GM21737 (cell line): ENCODE data around the gene PNPLA5.
"Not testable (repeated sequence)": the region's sequence is repeated elsewhere in the genome, so short reads cannot be mapped to it uniquely, and the experiment has no call there.

Experiments
- ATAC-seq: cut with Tn5 transposase; IDR thresholded peaks from one replicate; pipeline ENCODE4 v1.9.1; 2021; ENCODE audit warnings: mild to moderate bottlenecking, moderate library complexity; ENCODE audit not compliant: unreplicated experiment

Gene PNPLA5

GRCh38 chr22:43881091-43882061 is 10.4 kb downstream of the PNPLA5 start:
- ATAC-seq: no peak

- no peak for ATAC-seq
These were observed 11.2 kb downstream of the PNPLA5 start for GRCh38 chr22:43880541-43880991.

- ATAC-seq: no peak
These were observed 11.8 kb downstream of the PNPLA5 start for GRCh38 chr22:43879901-43880540.

GRCh38 chr22:43878831-43879550 is 12.8 kb downstream of the PNPLA5 start:
- no peak for ATAC-seq

- ATAC-seq: no peak
These were observed 13.6 kb downstream of the PNPLA5 start for GRCh38 chr22:43878079-43878795.

- no peak for ATAC-seq
These were observed 14.8 kb downstream of the PNPLA5 start for GRCh38 chr22:43876866-43877509.

- no peak for ATAC-seq
These were observed 22.0 kb downstream of the PNPLA5 start for GRCh38 chr22:43869799-43870198.

- ATAC-seq: not testable (repeated sequence)
These were observed 22.8 kb downstream of the PNPLA5 start for GRCh38 chr22:43869001-43869400.

- no peak for ATAC-seq
These were observed 23.8 kb downstream of the PNPLA5 start for GRCh38 chr22:43867839-43868635.

GRCh38 chr22:43862882-43863202 is 29.0 kb downstream of the PNPLA5 start:
- no peak for ATAC-seq

GRCh38 chr22:43862074-43862881 is 29.5 kb downstream of the PNPLA5 start, which contains the start of gene SULT4A1:
Gene SULT4A1, minus strand, starts transcription at chr22:43862513. Its CDS starts 131 bp downstream, at chr22:43862382.
- ATAC-seq: no peak

GRCh38 chr22:43861529-43861928 is 30.3 kb downstream of the PNPLA5 start:
- no peak for ATAC-seq

GRCh38 chr22:43860831-43861230 is 31.0 kb downstream of the PNPLA5 start:
- no peak for ATAC-seq

GRCh38 chr22:43860126-43860525 is 31.7 kb downstream of the PNPLA5 start:
- no peak for ATAC-seq

GRCh38 chr22:43859621-43860020 is 32.2 kb downstream of the PNPLA5 start:
- no peak for ATAC-seq

GRCh38 chr22:43859176-43859575 is 32.6 kb downstream of the PNPLA5 start:
- ATAC-seq: no peak

- ATAC-seq: no peak
These were observed 33.5 kb downstream of the PNPLA5 start for GRCh38 chr22:43858156-43858895.

GRCh38 chr22:43857367-43857766 is 34.4 kb downstream of the PNPLA5 start:
- ATAC-seq: no peak
